ENCODE data around the gene CREM. TPM values are rescaled to one million over a fixed set of nuclear protein-coding genes. Genes with fewer than 3 reads are reported as not detected.

CREM gene
- total and polyA plus RNA-seq, 2 experiments from 2014 or later, result 40.9 to 43.8 TPM

DNA sequence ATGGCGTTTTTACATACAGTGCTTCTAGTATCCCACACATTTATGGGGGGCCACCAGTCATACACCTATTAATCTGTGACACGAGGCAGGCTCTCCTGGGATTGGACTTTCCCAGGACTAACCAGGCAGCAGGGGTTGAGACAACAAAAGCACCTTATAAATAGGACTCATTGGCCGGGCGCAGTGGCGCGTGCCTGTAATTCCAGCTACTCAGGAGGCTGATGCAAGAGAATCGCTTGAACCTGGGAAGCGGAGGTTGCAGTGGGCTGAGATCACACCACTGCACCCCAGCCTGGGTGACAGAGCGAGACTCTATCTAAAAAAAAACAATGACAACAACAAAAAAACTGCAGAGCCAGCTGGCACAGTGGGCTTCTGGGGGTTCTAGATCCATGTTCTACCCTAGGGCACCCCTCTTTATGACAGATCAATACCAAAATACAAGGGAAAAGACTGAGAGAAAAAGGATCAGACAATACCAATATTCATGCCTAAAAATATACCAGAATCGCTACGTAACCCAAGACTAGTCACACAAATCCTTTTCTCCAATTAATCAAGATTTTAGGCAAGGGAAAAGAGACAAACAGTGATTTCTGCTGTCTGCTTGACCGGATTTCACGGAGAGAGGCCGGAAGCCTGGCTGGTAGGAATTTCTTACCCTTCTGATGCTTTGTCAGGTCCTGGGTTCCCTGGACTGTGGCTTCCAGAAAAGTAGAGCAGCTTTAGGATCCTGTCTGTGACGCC, 111.3 kb downstream of the CREM start (continued):
- TF ChIP-seq CREB1 (CRISPR knock-in tag; IDR thresholded peaks at IDR 0.05; ENCODE audit: low read depth) (no peak), ZNF114 (CRISPR knock-in tag; IDR thresholded peaks at IDR 0.05) (no peak), JUNB (IDR thresholded peaks at IDR 0.05; ENCODE audit: unreplicated experiment) (no peak), REST (IDR thresholded peaks at IDR 0.05; ENCODE audit: unreplicated experiment) (no peak)

DNA sequence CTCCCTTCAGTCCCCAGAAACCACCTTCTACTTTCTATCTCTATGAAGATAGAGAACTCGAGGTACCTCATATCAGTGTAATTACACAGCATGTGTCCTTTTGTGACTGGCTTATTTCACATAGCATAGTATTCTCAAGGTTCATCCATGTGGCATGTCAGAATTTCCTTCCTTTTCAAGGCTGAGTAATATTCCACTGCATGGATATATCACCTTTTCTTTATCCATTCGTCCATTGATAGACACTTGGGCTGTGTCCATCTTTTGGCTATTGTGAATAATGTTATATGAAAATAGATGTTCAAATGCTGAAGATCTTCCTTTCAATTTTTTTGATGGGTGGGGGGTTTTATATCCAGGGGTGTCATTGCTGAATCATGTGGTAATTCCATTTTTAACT, 117.9 kb downstream of the CREM start:
- no peak overlapping the region for H2AFZ ChIP-seq
- H3K79me2 ChIP-seq (replicated peaks; ENCODE audit: insufficient read depth), result no peaks in the 10 kb centered on the region
- H3K4me2 ChIP-seq, result no peak overlapping the region
- H3K27me3 Mint-ChIP-seq (ENCODE audit: insufficient read depth, low read depth, poor library complexity), result peaks cover 3% of the 10 kb centered on the region
- no peaks in the 10 kb centered on the region; the same call in 1 of the 2 replicates for H3K9me2 ChIP-seq (ENCODE audit: insufficient read depth)
- H3K9me3 Mint-ChIP-seq, result no peaks in the 10 kb centered on the region
- H3K4me3 ChIP-seq, result no peak overlapping the region
- no peaks in the 10 kb centered on the region for H3K4me1 Mint-ChIP-seq
- H3K36me3 Mint-ChIP-seq (ENCODE audit: low read depth), result no peaks in the 10 kb centered on the region; the same call in 2 of the 3 replicates
- no peak for DNase-seq (ENCODE audit: low spot score)
- no peaks in the 10 kb centered on the region for H3F3A ChIP-seq (replicated peaks; ENCODE audit: low read depth)
- ATAC-seq, result no peak
- H3K27me3 ChIP-seq (ENCODE audit: insufficient read depth), result no peaks in the 10 kb centered on the region
- H4K20me1 ChIP-seq (replicated peaks; ENCODE audit: insufficient read depth), result no peaks in the 10 kb centered on the region
- no peaks in the 10 kb centered on the region for H3K4me1 ChIP-seq (ENCODE audit: insufficient read depth)
- no peak overlapping the region for H3K27ac ChIP-seq (ENCODE audit: low read depth)
- H3K36me3 ChIP-seq (ENCODE audit: insufficient read depth), result no peaks in the 10 kb centered on the region
- no peak overlapping the region for H3K4me3 Mint-ChIP-seq
- no peak overlapping the region for H3K27ac Mint-ChIP-seq
- TF ChIP-seq CTCF (conservative IDR thresholded peaks at IDR 0.05; ENCODE audit: low read depth in 2 of 2) (no peak), POLR2AphosphoS5 (IDR thresholded peaks at IDR 0.05; ENCODE audit: low read depth) (no peak), STAT1 (IDR thresholded peaks at IDR 0.05; ENCODE audit: unreplicated experiment) (no peak), JUNB (IDR thresholded peaks at IDR 0.05; ENCODE audit: unreplicated experiment) (no peak), CREB1 (CRISPR knock-in tag; IDR thresholded peaks at IDR 0.05; ENCODE audit: low read depth) (no peak), ETS1 (IDR thresholded peaks at IDR 0.05) (no peak), NANOG (IDR thresholded peaks at IDR 0.05; ENCODE audit: borderline replicate concordance) (no peak), ZNF114 (CRISPR knock-in tag; IDR thresholded peaks at IDR 0.05) (no peak), EZH2 (IDR thresholded peaks at IDR 0.05; ENCODE audit: low read depth, unreplicated experiment) (no peak), ZNF462 (CRISPR knock-in tag; IDR thresholded peaks at IDR 0.05) (no peak), EZH2phosphoT487 (IDR thresholded peaks at IDR 0.05; ENCODE audit: unreplicated experiment) (no peak)

Measured in GM23338 (cell line).